HepG2 (cell line): Measurements from ENCODE around the gene FAM217B.

Experiments used
- BCLAF1 ChIP-seq: fragments of 450-650 bp; IDR thresholded peaks from 2 replicates; pipeline ENCODE4 v1.6.1; 2017; ENCODE audit warnings: mild to moderate bottlenecking
- CCAR2 ChIP-seq: fragments of 200-400 bp; formaldehyde crosslinking; optimal IDR thresholded peaks from 2 replicates; pipeline ENCODE3; 2018; ENCODE audit warnings: low read depth, mild to moderate bottlenecking, low read length, moderate library complexity
- CREM ChIP-seq, 2 experiments: sonication (generic) in 1 of 2; formaldehyde crosslinking in 1 of 2; IDR thresholded peaks; 2 replicates each; pipeline versions ENCODE4 v1.4.0 to v1.6.1; 2016 to 2020; ENCODE audit warnings: antibody characterized with exemption in 1 of 2, mild to moderate bottlenecking in 1 of 2, missing genetic modification reagents in 1 of 2
- CTCF ChIP-seq: sonication (generic); formaldehyde crosslinking; IDR thresholded peaks from 2 replicates; pipeline ENCODE4 v1.5.0; 2020; ENCODE audit warnings: mild to moderate bottlenecking, missing genetic modification reagents, moderate library complexity
- DNMT1 ChIP-seq: sonication (generic); formaldehyde crosslinking; IDR thresholded peaks from 2 replicates; pipeline ENCODE4 v1.5.1; 2020; ENCODE audit warnings: mild to moderate bottlenecking, missing genetic modification reagents
- EZH2 ChIP-seq: conservative IDR thresholded peaks from 2 replicates; pipeline ENCODE4 v1.6.1; 2012; ENCODE audit warnings: mild to moderate bottlenecking, low read depth, low read length, moderate library complexity
- SMC3 ChIP-seq: IDR thresholded peaks from 2 replicates; pipeline ENCODE4 v1.6.1; 2011; ENCODE audit warnings: low read length, improper control_type of control experiment
- SOX6 ChIP-seq, 2 experiments: fragments of 450-650 bp in 1 of 2; sonication (generic) in 1 of 2; formaldehyde crosslinking in 1 of 2; IDR thresholded peaks; 2 replicates each; pipeline versions ENCODE4 v1.4.0 to v1.6.1; 2017 to 2020; ENCODE audit warnings: antibody characterized with exemption in 1 of 2, mild to moderate bottlenecking in 1 of 2, missing genetic modification reagents in 1 of 2
- THAP7 ChIP-seq: sonication (generic); formaldehyde crosslinking; IDR thresholded peaks from 2 replicates; pipeline ENCODE4 v1.8.1; 2023; ENCODE audit warnings: mild to moderate bottlenecking, missing genetic modification reagents
- TRIM24 ChIP-seq: sonication (generic); formaldehyde crosslinking; IDR thresholded peaks from 2 replicates; pipeline ENCODE4 v1.8.0; 2022; ENCODE audit warnings: mild to moderate bottlenecking, missing genetic modification reagents
- ZNF563 ChIP-seq: sonication (generic); formaldehyde crosslinking; IDR thresholded peaks from 2 replicates; pipeline ENCODE4 v1.8.0; 2022; ENCODE audit warnings: mild to moderate bottlenecking, moderate library complexity, missing genetic modification reagents
- ZNF678 ChIP-seq: sonication (generic); formaldehyde crosslinking; IDR thresholded peaks from 2 replicates; pipeline ENCODE4 v1.4.0; 2020; ENCODE audit warnings: mild to moderate bottlenecking, missing genetic modification reagents
- TF ChIP-seq, protein P1 (sequence below): sonication (generic); formaldehyde crosslinking; IDR thresholded peaks from one replicate; pipeline ENCODE4 v1.5.1; 2020; ENCODE audit warnings: mild to moderate bottlenecking, missing genetic modification reagents; ENCODE audit errors: not compliant biosample characterization
- TF ChIP-seq, protein P2 (sequence below): sonication (generic); formaldehyde crosslinking; IDR thresholded peaks from 2 replicates; pipeline ENCODE4 v1.4.0; 2020; ENCODE audit warnings: missing genetic modification reagents

DNA sequence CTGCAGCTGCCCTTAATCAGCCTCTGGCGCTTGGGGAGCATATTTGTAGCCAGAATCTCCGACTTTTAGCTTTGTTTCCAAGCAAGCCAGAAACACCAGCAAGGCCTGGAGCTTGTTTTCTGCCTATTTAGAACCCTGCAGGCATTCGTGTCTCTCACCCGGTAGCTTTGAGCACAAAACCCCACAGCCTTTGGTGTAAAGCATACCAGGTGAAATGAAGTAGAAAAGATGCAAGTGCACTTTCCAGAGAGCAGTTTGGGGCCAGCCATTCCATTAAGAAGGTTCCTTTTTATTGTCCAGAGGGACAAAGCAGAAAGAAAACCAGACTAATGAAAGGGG is 736 bp downstream of the FAM217B start:
- TF ChIP-seq BCLAF1 (no peak), CREM (IDR thresholded peaks at IDR 0.05) (peak; percentile 39; the same call in 1 of the 2 replicates), CREM (CRISPR knock-in tag; IDR thresholded peaks at IDR 0.05) (no peak), CTCF (no peak), THAP7 (CRISPR knock-in tag) (no peak), DNMT1 (CRISPR knock-in tag) (no peak), SMC3 (no peak), SOX6 (IDR thresholded peaks at IDR 0.05) (no peak), SOX6 (CRISPR knock-in tag; IDR thresholded peaks at IDR 0.05) (0 out of 2 replicates have a peak, but pooled peaks have one; percentile 7), TRIM24 (CRISPR knock-in tag) (no peak), EZH2 (no peak), ZNF678 (CRISPR knock-in tag) (no peak), CCAR2 (no peak), ZNF563 (CRISPR knock-in tag) (no peak)
- TF ChIP-seq, protein P1, sequence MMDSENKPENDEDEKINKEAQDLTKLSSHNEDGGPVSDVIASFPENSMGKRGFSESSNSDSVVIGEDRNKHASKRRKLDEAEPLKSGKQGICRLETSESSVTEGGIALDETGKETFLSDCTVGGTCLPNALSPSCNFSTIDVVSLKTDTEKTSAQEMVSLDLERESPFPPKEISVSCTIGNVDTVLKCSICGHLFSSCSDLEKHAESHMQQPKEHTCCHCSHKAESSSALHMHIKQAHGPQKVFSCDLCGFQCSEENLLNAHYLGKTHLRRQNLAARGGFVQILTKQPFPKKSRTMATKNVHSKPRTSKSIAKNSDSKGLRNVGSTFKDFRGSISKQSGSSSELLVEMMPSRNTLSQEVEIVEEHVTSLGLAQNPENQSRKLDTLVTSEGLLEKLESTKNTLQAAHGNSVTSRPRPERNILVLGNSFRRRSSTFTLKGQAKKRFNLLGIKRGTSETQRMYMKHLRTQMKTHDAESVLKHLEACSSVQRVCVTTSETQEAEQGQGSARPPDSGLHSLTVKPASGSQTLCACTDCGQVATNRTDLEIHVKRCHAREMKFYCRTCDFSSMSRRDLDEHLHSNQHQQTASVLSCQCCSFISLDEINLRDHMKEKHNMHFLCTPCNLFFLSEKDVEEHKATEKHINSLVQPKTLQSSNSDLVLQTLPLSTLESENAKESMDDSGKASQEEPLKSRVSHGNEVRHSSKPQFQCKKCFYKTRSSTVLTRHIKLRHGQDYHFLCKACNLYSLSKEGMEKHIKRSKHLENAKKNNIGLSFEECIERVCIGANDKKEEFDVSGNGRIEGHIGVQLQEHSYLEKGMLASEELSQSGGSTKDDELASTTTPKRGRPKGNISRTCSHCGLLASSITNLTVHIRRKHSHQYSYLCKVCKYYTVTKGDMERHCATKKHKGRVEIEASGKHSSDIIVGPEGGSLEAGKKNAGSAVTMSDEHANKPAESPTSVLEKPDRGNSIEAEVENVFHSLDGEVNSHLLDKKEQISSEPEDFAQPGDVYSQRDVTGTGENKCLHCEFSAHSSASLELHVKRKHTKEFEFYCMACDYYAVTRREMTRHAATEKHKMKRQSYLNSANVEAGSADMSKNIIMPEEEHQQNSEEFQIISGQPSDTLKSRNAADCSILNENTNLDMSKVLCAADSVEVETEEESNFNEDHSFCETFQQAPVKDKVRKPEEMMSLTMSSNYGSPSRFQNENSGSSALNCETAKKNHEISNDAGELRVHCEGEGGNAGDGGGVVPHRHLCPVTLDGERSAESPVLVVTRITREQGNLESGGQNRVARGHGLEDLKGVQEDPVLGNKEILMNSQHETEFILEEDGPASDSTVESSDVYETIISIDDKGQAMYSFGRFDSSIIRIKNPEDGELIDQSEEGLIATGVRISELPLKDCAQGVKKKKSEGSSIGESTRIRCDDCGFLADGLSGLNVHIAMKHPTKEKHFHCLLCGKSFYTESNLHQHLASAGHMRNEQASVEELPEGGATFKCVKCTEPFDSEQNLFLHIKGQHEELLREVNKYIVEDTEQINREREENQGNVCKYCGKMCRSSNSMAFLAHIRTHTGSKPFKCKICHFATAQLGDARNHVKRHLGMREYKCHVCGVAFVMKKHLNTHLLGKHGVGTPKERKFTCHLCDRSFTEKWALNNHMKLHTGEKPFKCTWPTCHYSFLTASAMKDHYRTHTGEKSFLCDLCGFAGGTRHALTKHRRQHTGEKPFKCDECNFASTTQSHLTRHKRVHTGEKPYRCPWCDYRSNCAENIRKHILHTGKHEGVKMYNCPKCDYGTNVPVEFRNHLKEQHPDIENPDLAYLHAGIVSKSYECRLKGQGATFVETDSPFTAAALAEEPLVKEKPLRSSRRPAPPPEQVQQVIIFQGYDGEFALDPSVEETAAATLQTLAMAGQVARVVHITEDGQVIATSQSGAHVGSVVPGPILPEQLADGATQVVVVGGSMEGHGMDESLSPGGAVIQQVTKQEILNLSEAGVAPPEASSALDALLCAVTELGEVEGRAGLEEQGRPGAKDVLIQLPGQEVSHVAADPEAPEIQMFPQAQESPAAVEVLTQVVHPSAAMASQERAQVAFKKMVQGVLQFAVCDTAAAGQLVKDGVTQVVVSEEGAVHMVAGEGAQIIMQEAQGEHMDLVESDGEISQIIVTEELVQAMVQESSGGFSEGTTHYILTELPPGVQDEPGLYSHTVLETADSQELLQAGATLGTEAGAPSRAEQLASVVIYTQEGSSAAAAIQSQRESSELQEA (CRISPR knock-in tag): no peak
- TF ChIP-seq, protein P2, sequence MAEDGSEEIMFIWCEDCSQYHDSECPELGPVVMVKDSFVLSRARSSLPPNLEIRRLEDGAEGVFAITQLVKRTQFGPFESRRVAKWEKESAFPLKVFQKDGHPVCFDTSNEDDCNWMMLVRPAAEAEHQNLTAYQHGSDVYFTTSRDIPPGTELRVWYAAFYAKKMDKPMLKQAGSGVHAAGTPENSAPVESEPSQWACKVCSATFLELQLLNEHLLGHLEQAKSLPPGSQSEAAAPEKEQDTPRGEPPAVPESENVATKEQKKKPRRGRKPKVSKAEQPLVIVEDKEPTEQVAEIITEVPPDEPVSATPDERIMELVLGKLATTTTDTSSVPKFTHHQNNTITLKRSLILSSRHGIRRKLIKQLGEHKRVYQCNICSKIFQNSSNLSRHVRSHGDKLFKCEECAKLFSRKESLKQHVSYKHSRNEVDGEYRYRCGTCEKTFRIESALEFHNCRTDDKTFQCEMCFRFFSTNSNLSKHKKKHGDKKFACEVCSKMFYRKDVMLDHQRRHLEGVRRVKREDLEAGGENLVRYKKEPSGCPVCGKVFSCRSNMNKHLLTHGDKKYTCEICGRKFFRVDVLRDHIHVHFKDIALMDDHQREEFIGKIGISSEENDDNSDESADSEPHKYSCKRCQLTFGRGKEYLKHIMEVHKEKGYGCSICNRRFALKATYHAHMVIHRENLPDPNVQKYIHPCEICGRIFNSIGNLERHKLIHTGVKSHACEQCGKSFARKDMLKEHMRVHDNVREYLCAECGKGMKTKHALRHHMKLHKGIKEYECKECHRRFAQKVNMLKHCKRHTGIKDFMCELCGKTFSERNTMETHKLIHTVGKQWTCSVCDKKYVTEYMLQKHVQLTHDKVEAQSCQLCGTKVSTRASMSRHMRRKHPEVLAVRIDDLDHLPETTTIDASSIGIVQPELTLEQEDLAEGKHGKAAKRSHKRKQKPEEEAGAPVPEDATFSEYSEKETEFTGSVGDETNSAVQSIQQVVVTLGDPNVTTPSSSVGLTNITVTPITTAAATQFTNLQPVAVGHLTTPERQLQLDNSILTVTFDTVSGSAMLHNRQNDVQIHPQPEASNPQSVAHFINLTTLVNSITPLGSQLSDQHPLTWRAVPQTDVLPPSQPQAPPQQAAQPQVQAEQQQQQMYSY (CRISPR knock-in tag): no peak
